IMR-90 (cell line): Measurements from ENCODE around the gene SLC19A1. TPM values are rescaled to one million over a fixed set of nuclear protein-coding genes. Genes with fewer than 3 reads are reported as not detected.

Experiments
- ATAC-seq: fragments of 200-7000 bp; cut with Tn5 transposase; 2 replicates; pipeline ENCODE4 v1.9.1; 2020; ENCODE audit warnings: low read depth, mild to moderate bottlenecking, moderate library complexity
- BruUV-seq: library from RNA; stranded (reverse); fragments of 400-500 nt; replicated peaks from 2 replicates; lab custom pipeline; 2021; lab: Mats Ljungman, UMichigan
- CTCF ChIA-PET: fragments of 300-600 bp; formaldehyde crosslinking; extraction: SDS; loops from one replicate; lab custom pipeline; 2021; ENCODE audit warnings: antibody characterized with exemption; lab: Yijun Ruan, JAX
- POLR2A ChIA-PET: fragments of 300-600 bp; sonication (Branson Sonifier 250); formaldehyde crosslinking; loops from one replicate; lab custom pipeline; 2022; ENCODE audit warnings: antibody characterized with exemption; ENCODE audit not compliant: unreplicated experiment; lab: Charles Lee
- DNase-seq: peaks from one replicate; pipeline ENCODE4 v3.0.0; 2013
- H2AFZ ChIP-seq: replicated peaks from 2 replicates; pipeline ENCODE3; 2013; ENCODE audit warnings: low read length, mild to moderate bottlenecking; ENCODE audit not compliant: poor library complexity
- H2AK5ac ChIP-seq: 2 replicates; pipeline ENCODE4 v1.6.1; 2013; ENCODE audit warnings: low read depth, low read length, inconsistent platforms
- H2AK9ac ChIP-seq: replicated peaks from 2 replicates; pipeline ENCODE3; 2013; ENCODE audit warnings: mild to moderate bottlenecking, low read depth, low read length, moderate library complexity; ENCODE audit not compliant: poor library complexity
- H2BK120ac ChIP-seq: 2 replicates; pipeline ENCODE4 v1.6.1; 2013; ENCODE audit warnings: low read depth, low read length, inconsistent platforms
- H2BK15ac ChIP-seq: 3 replicates; pipeline ENCODE4 v1.6.1; 2013; ENCODE audit warnings: low read depth, low read length, inconsistent platforms
- H2BK20ac ChIP-seq: 2 replicates; pipeline ENCODE4 v1.6.1; 2013; ENCODE audit warnings: low read depth, mild to moderate bottlenecking, inconsistent platforms, low read length, moderate library complexity
- H2BK5ac ChIP-seq: 2 replicates; pipeline ENCODE4 v1.6.1; 2013; ENCODE audit warnings: mild to moderate bottlenecking, low read depth, low read length, inconsistent platforms; ENCODE audit not compliant: poor library complexity, severe bottlenecking
- H3K14ac ChIP-seq: replicated peaks from 2 replicates; pipeline ENCODE4 v1.6.1; 2013; ENCODE audit warnings: low read depth, low read length, inconsistent platforms
- H3K18ac ChIP-seq: 2 replicates; pipeline ENCODE4 v1.6.1; 2013; ENCODE audit warnings: low read depth, low read length, control low read depth
- H3K23ac ChIP-seq: 2 replicates; pipeline ENCODE4 v1.6.1; 2013; ENCODE audit warnings: low read depth, low read length, inconsistent platforms
- H3K27ac ChIP-seq: 2 replicates; pipeline ENCODE4 v1.5.1; 2013; ENCODE audit warnings: mild to moderate bottlenecking, control low read depth, low read length; ENCODE audit not compliant: insufficient read depth
- H3K27me3 ChIP-seq: 2 replicates; pipeline ENCODE4 v1.6.1; 2013; ENCODE audit warnings: low read length; ENCODE audit not compliant: control insufficient read depth, insufficient read depth
- H3K36me3 ChIP-seq: 2 replicates; pipeline ENCODE4 v1.6.1; 2013; ENCODE audit warnings: low read length, mixed read lengths; ENCODE audit not compliant: control insufficient read depth, insufficient read depth
- H3K4ac ChIP-seq: 2 replicates; pipeline ENCODE4 v1.6.1; 2013; ENCODE audit warnings: low read depth, low read length, inconsistent platforms
- H3K4me1 ChIP-seq: 2 replicates; pipeline ENCODE4 v1.6.1; 2013; ENCODE audit warnings: low read length, mixed read lengths; ENCODE audit not compliant: control insufficient read depth, insufficient read depth
- H3K4me2 ChIP-seq: 2 replicates; pipeline ENCODE4 v1.6.1; 2013; ENCODE audit warnings: low read depth, mild to moderate bottlenecking, control low read depth, low read length, moderate library complexity
- H3K4me3 ChIP-seq: 2 replicates; pipeline ENCODE4 v1.5.1; 2013; ENCODE audit warnings: low read depth, mild to moderate bottlenecking, control low read depth, low read length, moderate library complexity; ENCODE audit not compliant: insufficient read depth
- H3K56ac ChIP-seq: 2 replicates; pipeline ENCODE4 v1.6.1; 2013; ENCODE audit warnings: low read length, inconsistent platforms; ENCODE audit not compliant: insufficient read depth; ENCODE audit errors: extremely low read depth
- H3K79me1 ChIP-seq, 2 experiments: 2 replicates each; pipeline ENCODE4 v1.6.1; 2013; ENCODE audit warnings: low read length in 2 of 2, inconsistent platforms in 1 of 2, low read depth in 1 of 2
- H3K9ac ChIP-seq: 2 replicates; pipeline ENCODE4 v1.6.1; 2013; ENCODE audit warnings: low read depth, low read length, control low read depth
- H3K9me1 ChIP-seq: 2 replicates; pipeline ENCODE4 v1.6.1; 2013; ENCODE audit warnings: low read length, inconsistent platforms; ENCODE audit not compliant: insufficient read depth
- H3K9me3 ChIP-seq: 2 replicates; pipeline ENCODE4 v1.6.1; 2013; ENCODE audit warnings: low read length; ENCODE audit not compliant: control insufficient read depth, insufficient read depth
- H4K20me1 ChIP-seq: 2 replicates; pipeline ENCODE4 v1.6.1; 2013; ENCODE audit warnings: low read length, inconsistent platforms; ENCODE audit not compliant: insufficient read depth
- H4K5ac ChIP-seq: 2 replicates; pipeline ENCODE4 v1.6.1; 2013; ENCODE audit warnings: mild to moderate bottlenecking, low read depth, low read length, control low read depth
- H4K8ac ChIP-seq, 2 experiments: 2 replicates each; pipeline ENCODE4 v1.6.1; 2013; ENCODE audit warnings: low read depth in 2 of 2, low read length in 2 of 2, control low read depth in 1 of 2, inconsistent platforms in 1 of 2
- H4K91ac ChIP-seq: 2 replicates; pipeline ENCODE4 v1.6.1; 2013; ENCODE audit warnings: low read depth, low read length, inconsistent platforms; ENCODE audit not compliant: insufficient read depth
- CEBPB ChIP-seq: IDR thresholded peaks from 2 replicates; pipeline ENCODE4 v1.6.1; 2012; ENCODE audit warnings: low read depth, low read length, improper control_type of control experiment
- CHD1 ChIP-seq: IDR thresholded peaks from 2 replicates; pipeline ENCODE4 v1.6.1; 2012; ENCODE audit warnings: low read depth, low read length, improper control_type of control experiment
- FOS ChIP-seq: fragments of 150-350 bp; IDR thresholded peaks from 2 replicates; pipeline ENCODE4 v1.6.1; 2016; ENCODE audit warnings: low read depth, low read length
- MAFK ChIP-seq: IDR thresholded peaks from 2 replicates; pipeline ENCODE4 v1.6.1; 2012; ENCODE audit warnings: low read depth, low read length, improper control_type of control experiment
- MAZ ChIP-seq: IDR thresholded peaks from 2 replicates; pipeline ENCODE4 v1.6.1; 2012; ENCODE audit warnings: low read depth, mild to moderate bottlenecking, low read length, improper control_type of control experiment, moderate library complexity, borderline replicate concordance
- MXI1 ChIP-seq: IDR thresholded peaks from 2 replicates; pipeline ENCODE4 v1.6.1; 2012; ENCODE audit warnings: low read depth, mild to moderate bottlenecking, low read length, moderate library complexity, borderline replicate concordance
- NFE2L2 ChIP-seq: fragments of 150-350 bp; IDR thresholded peaks from 2 replicates; pipeline ENCODE4 v1.6.1; 2016; ENCODE audit warnings: low read depth, mild to moderate bottlenecking, low read length
- POLR2A ChIP-seq: IDR thresholded peaks from 2 replicates; pipeline ENCODE4 v1.6.1; 2012; ENCODE audit warnings: mild to moderate bottlenecking, low read depth, low read length
- RAD21 ChIP-seq: IDR thresholded peaks from 2 replicates; pipeline ENCODE4 v1.6.1; 2012; ENCODE audit warnings: low read length, improper control_type of control experiment
- RCOR1 ChIP-seq: IDR thresholded peaks from 2 replicates; pipeline ENCODE4 v1.6.1; 2012; ENCODE audit warnings: mild to moderate bottlenecking, low read length, improper control_type of control experiment; ENCODE audit not compliant: insufficient replicate concordance
- RFX5 ChIP-seq: IDR thresholded peaks from 2 replicates; pipeline ENCODE4 v1.8.0; 2012; ENCODE audit warnings: low read depth, mild to moderate bottlenecking, low read length, moderate library complexity
- WGBS, 2 experiments: methylation state at CpG; one replicate each; pipeline versions ENCODE4 v1.1.5 to v1.1.7; 2013; ENCODE audit warnings: missing lambda C conversion rate in 2 of 2; ENCODE audit not compliant: insufficient read length in 1 of 2; ENCODE audit errors: extremely low coverage in 2 of 2; 5-methylcytosine and 5-hydroxymethylcytosine counted together
- dilution Hi-C: fragments of 300-500 bp; cut with HindIII; formaldehyde crosslinking; loops from one replicate; pipeline ENCODE4 v1.14.3; 2018; ENCODE audit warnings: low sequenced_read_pairs; ENCODE audit not compliant: unreplicated experiment
- in situ Hi-C: fragments of 300-500 bp; cut with MboI; formaldehyde crosslinking; loops from 3 replicates; pipeline ENCODE4 v1.14.3; 2019; ENCODE audit warnings: low sequenced_read_pairs, inconsistent platforms, mixed read lengths
- intact Hi-C: fragments of 100-400 bp; cut with micrococcal nuclease; formaldehyde crosslinking; loops from 2 replicates; pipeline ENCODE4 v1.10.0; 2022
- polyA plus RNA-seq, 3 experiments: library from polyadenylated mRNA; depleted of rRNA; stranded (reverse); fragments of >200 nt; gene quantifications; 2 replicates each; pipeline ENCODE4 v1.2.3, GENCODE V29; 2012; ENCODE audit warnings: low replicate concordance in 1 of 3
- total RNA-seq: library from RNA; depleted of rRNA; stranded (reverse); fragments of >200 nt; gene quantifications from 2 replicates; pipeline ENCODE4 v1.2.3, GENCODE V29; 2012
- TF ChIP-seq, protein P1 (sequence below): conservative IDR thresholded peaks from 2 replicates; pipeline ENCODE4 v1.5.1; 2012; ENCODE audit warnings: mild to moderate bottlenecking, low read depth, low read length, improper control_type of control experiment
- TF ChIP-seq, protein P2 (sequence below): fragments of 150-350 bp; IDR thresholded peaks from 2 replicates; pipeline ENCODE4 v1.6.1; 2016; ENCODE audit warnings: low read depth, mild to moderate bottlenecking, low read length, moderate library complexity, borderline replicate concordance
- TF ChIP-seq, protein P3 (sequence below): fragments of 150-350 bp; IDR thresholded peaks from 2 replicates; pipeline ENCODE4 v1.6.1; 2017; ENCODE audit warnings: mild to moderate bottlenecking, antibody characterized with exemption, low read length, low read depth

SLC19A1 gene
- total and polyA plus RNA-seq, 2 of the 4 experiments (the other 2 are of a cell fraction) = 2.2 to 16.2 TPM

DNA sequence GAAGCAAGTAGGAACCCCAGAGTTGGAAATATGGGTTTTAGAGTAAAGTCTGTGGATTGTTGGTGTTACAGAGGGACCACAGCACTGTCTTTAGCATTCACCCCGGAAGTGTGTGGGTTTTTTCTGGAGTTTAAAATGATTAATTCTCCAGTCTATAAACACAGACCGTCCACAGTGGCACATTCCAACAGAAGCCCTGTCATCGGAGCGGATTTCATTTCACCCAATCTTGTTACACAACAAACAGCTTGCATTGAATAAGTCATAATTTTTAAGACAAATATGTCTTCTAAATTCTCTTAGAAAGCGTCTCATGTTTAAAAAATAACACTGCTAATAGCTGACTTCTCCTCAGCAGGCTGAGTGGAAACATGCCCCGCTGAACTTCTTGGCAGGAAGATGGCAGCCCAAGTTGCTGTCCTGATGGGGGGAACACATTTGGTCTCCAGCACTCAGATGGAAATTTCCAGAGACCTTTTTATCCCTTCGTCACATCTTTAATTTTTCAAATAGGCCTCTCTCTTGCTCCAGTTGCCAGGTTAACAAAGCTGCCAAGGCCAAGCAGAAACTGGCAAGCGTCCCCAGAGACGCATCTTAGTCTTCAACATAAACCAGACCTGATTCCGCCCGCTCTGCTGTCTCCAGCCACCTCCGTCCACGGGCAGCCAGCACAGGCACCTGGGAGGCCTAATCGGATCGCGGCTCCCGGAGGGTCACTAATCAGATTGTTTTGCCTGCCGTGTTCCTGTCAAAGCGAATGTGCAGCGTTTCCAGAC lies 28.8 kb upstream of the SLC19A1 start:
- in situ Hi-C loops (no loop called here), dilution Hi-C loops (no loop called here), intact Hi-C loops (no loop called here)
- H3K14ac ChIP-seq = 0 out of 2 replicates have a peak overlapping the region, but pooled peaks have one; percentile 23
- H4K5ac ChIP-seq = no peak overlapping the region
- no peak overlapping the region for H4K8ac ChIP-seq
- no peaks in the 10 kb centered on the region for H3K79me1 ChIP-seq
- DNase-seq (peak; percentile 64), ATAC-seq (peak; percentile 86)
- H2BK20ac ChIP-seq = no peak overlapping the region
- H2BK120ac ChIP-seq = no peak overlapping the region
- 31% methylated on average over 9 of the region's 20 CpGs; no CpG with 5 or more reads in 1 of the 2 experiments for WGBS, 2 experiments
- H4K91ac ChIP-seq = no peak overlapping the region
- peaks cover 7% of the 10 kb centered on the region for H3K4me1 ChIP-seq
- no peak overlapping the region for H2BK15ac ChIP-seq
- H3K23ac ChIP-seq = no peak overlapping the region
- H3K36me3 ChIP-seq = no peaks in the 10 kb centered on the region
- ChIA-PET POLR2A (interaction anchor here (0.6 kb wide), 1 partner anchor 251 kb away, joined by 3 read pairs; no protein-coding TSS in a partner anchor), CTCF (interaction anchor here (0.6 to 1.2 kb wide), 2 partner anchors 8 to 15 kb away, joined by 3 read pairs; no protein-coding TSS in a partner anchor)
- H3K27ac ChIP-seq = no peak overlapping the region
- no peaks in the 10 kb centered on the region for H3K9me1 ChIP-seq
- no peak overlapping the region for H2AFZ ChIP-seq
- H3K9ac ChIP-seq = no peak overlapping the region
- no peak overlapping the region for H3K56ac ChIP-seq
- no peak overlapping the region for H3K4me3 ChIP-seq
- H3K9me3 ChIP-seq = no peaks in the 10 kb centered on the region
- H3K18ac ChIP-seq = no peak overlapping the region
- H4K20me1 ChIP-seq = no peaks in the 10 kb centered on the region; the same call in 1 of the 2 replicates
- peaks cover 48% of the 10 kb centered on the region for H3K27me3 ChIP-seq
- no peak overlapping the region for H2AK9ac ChIP-seq
- peak overlapping the region; percentile 24; the same call in 1 of the 2 replicates for H3K4ac ChIP-seq
- H2BK5ac ChIP-seq = no peak overlapping the region
- H2AK5ac ChIP-seq = no peak overlapping the region; the same call in 1 of the 2 replicates
- no peak overlapping the region; the same call in 1 of the 2 replicates for H3K4me2 ChIP-seq
- no TSS peak for BruUV-seq
- TF ChIP-seq, protein P1, sequence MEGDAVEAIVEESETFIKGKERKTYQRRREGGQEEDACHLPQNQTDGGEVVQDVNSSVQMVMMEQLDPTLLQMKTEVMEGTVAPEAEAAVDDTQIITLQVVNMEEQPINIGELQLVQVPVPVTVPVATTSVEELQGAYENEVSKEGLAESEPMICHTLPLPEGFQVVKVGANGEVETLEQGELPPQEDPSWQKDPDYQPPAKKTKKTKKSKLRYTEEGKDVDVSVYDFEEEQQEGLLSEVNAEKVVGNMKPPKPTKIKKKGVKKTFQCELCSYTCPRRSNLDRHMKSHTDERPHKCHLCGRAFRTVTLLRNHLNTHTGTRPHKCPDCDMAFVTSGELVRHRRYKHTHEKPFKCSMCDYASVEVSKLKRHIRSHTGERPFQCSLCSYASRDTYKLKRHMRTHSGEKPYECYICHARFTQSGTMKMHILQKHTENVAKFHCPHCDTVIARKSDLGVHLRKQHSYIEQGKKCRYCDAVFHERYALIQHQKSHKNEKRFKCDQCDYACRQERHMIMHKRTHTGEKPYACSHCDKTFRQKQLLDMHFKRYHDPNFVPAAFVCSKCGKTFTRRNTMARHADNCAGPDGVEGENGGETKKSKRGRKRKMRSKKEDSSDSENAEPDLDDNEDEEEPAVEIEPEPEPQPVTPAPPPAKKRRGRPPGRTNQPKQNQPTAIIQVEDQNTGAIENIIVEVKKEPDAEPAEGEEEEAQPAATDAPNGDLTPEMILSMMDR = no peak
- TF ChIP-seq NFE2L2 (no peak), MXI1 (no peak), FOS (no peak), RFX5 (0 out of 2 replicates have a peak, but pooled peaks have one; percentile 28), MAZ (no peak), MAFK (no peak), CEBPB (peak; percentile 87), CHD1 (no peak), RCOR1 (no peak), POLR2A (no peak), RAD21 (no peak)
- TF ChIP-seq, protein P2, sequence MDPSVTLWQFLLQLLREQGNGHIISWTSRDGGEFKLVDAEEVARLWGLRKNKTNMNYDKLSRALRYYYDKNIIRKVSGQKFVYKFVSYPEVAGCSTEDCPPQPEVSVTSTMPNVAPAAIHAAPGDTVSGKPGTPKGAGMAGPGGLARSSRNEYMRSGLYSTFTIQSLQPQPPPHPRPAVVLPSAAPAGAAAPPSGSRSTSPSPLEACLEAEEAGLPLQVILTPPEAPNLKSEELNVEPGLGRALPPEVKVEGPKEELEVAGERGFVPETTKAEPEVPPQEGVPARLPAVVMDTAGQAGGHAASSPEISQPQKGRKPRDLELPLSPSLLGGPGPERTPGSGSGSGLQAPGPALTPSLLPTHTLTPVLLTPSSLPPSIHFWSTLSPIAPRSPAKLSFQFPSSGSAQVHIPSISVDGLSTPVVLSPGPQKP = no peak
- TF ChIP-seq, protein P3, sequence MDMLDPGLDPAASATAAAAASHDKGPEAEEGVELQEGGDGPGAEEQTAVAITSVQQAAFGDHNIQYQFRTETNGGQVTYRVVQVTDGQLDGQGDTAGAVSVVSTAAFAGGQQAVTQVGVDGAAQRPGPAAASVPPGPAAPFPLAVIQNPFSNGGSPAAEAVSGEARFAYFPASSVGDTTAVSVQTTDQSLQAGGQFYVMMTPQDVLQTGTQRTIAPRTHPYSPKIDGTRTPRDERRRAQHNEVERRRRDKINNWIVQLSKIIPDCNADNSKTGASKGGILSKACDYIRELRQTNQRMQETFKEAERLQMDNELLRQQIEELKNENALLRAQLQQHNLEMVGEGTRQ = no peak
